GM12878 (cell line): ENCODE measurements around the gene RAB6B.

Source experiments
- CTCF ChIP-seq, 3 experiments: IDR thresholded peaks in 2 of 3; conservative IDR thresholded peaks in 1 of 3; 2 replicates each; pipeline ENCODE4 v1.5.1; 2011; ENCODE audit warnings: low read depth in 3 of 3, low read length in 3 of 3, mild to moderate bottlenecking in 3 of 3, control low read depth in 2 of 3, moderate library complexity in 2 of 3, inconsistent platforms in 1 of 3, mixed read lengths in 1 of 3; ENCODE audit not compliant: control insufficient read depth in 2 of 3, insufficient read depth in 1 of 3; ENCODE audit errors: extremely low read depth in 1 of 3
- GATAD2B ChIP-seq: fragments of 450-650 bp; conservative IDR thresholded peaks from 2 replicates; pipeline ENCODE4 v1.6.1; 2017; ENCODE audit warnings: low read depth, mild to moderate bottlenecking, moderate library complexity
- HDAC2 ChIP-seq: fragments of 200-600 bp; sonication (generic); IDR thresholded peaks from 2 replicates; pipeline ENCODE4 v1.6.1; 2017
- NRF1 ChIP-seq: conservative IDR thresholded peaks from 2 replicates; pipeline ENCODE4 v1.6.1; 2011; ENCODE audit warnings: mild to moderate bottlenecking, low read depth, low read length, improper control_type of control experiment
- RFX5 ChIP-seq: IDR thresholded peaks from 2 replicates; pipeline ENCODE4 v1.6.1; 2011; ENCODE audit warnings: low read depth, low read length, improper control_type of control experiment
- SMC3 ChIP-seq: IDR thresholded peaks from 2 replicates; pipeline ENCODE4 v1.6.1; 2011; ENCODE audit warnings: low read length, improper control_type of control experiment, borderline replicate concordance
- TARDBP ChIP-seq: IDR thresholded peaks from 2 replicates; pipeline ENCODE4 v1.6.1; 2016; ENCODE audit warnings: borderline replicate concordance

GRCh38 chr3:133896002-133896761 is 500 bp upstream of the RAB6B start:
- no peak for TF ChIP-seq CTCF (IDR thresholded peaks at IDR 0.05 in 2 of 3, conservative IDR thresholded peaks at IDR 0.05 in 1 of 3; ENCODE audit: control insufficient read depth in 2 of 3, extremely low read depth in 1 of 3, insufficient read depth in 1 of 3, low read depth in 3 of 3, low read length in 3 of 3)
- no peak for TF ChIP-seq RFX5
- no peak for TF ChIP-seq HDAC2
- no peak for TF ChIP-seq GATAD2B
- no peak for TF ChIP-seq NRF1
- no peak for TF ChIP-seq TARDBP
- TF ChIP-seq SMC3, result no peak
